Central memory CD8-positive, alpha-beta T cell (primary cell): ENCODE measurements around the gene LRP1B.
"Not testable (repeated sequence)": the region's sequence is repeated elsewhere in the genome, so short reads cannot be mapped to it uniquely, and the experiment has no call there.

Experiments used
- ATAC-seq: fragments of 150-1000 bp; cut with Tn5 transposase; replicated peaks from 2 replicates; pipeline ENCODE4 v1.10.0; 2022; ENCODE audit warnings: mild to moderate bottlenecking, moderate FRiP score, moderate number of reproducible peaks; ENCODE audit not compliant: poor library complexity, severe bottlenecking; ENCODE audit errors: extremely low read depth
- DNase-seq, 2 donors: peaks; one replicate each; pipeline ENCODE4 v3.0.0; 2021; ENCODE audit warnings: low spot score in 2 of 2
- H3K27ac Mint-ChIP-seq: one replicate; pipeline ENCODE4 v1.8.0; 2022; ENCODE audit warnings: low read depth, mild to moderate bottlenecking, moderate library complexity, mixed read lengths
- H3K27me3 Mint-ChIP-seq: one replicate; pipeline ENCODE4 v1.8.0; 2022; ENCODE audit warnings: mixed read lengths
- H3K36me3 Mint-ChIP-seq: one replicate; pipeline ENCODE4 v1.8.0; 2022; ENCODE audit warnings: mild to moderate bottlenecking, moderate library complexity, mixed read lengths; ENCODE audit not compliant: insufficient read depth
- H3K4me1 Mint-ChIP-seq: one replicate; pipeline ENCODE4 v1.8.0; 2022; ENCODE audit warnings: mixed read lengths
- H3K4me3 Mint-ChIP-seq: one replicate; pipeline ENCODE4 v1.8.0; 2022; ENCODE audit warnings: mild to moderate bottlenecking, moderate library complexity, mixed read lengths
- H3K9me3 Mint-ChIP-seq: one replicate; pipeline ENCODE4 v1.8.0; 2022; ENCODE audit warnings: mixed read lengths

LRP1B gene

DNA sequence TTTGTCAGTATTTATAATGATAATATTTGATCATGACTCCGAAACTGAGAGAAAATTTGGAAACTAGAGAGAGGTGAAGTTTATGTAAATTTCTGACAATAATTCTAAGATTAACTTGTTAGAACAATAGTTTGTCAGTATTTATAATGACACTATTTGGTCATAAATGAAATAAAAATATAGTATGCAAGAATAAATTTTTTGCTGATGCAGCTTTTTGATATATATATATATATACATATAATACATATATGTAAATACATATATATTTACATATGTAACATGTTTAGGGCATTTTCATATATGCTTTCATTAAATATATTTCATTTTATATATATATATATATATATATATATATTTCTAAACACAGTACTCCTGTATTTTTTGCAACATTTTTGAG is 1158.1 kb downstream of the LRP1B start:
- no peak for ATAC-seq
- DNase-seq = no peak
- Mint-ChIP-seq H3K4me3 (no peak overlapping the region), H3K36me3 (peaks cover 3% of the 10 kb centered on the region), H3K9me3 (peaks cover 42% of the 10 kb centered on the region), H3K27me3 (no peaks in the 10 kb centered on the region), H3K27ac (no peak overlapping the region), H3K4me1 (no peaks in the 10 kb centered on the region)

DNA sequence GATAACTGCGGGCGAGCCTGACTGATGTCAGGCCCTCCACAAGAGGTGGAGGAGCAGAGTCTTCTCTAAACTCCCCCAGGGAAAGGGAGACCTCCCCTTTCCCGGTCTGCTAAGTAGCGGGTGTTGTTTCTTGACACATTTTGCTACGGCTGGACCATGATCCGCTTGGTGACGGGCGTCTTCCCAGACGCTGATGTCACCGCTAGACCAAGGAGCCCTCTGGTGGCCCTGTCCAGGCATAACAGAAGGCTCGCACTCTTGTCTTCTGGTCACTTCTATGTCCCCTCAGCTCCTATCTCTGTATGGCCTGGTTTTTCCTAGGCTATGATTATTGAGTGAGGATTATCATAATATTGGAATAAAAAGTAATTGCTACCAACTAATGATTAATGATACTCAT is 1166.5 kb downstream of the LRP1B start:
- H3K27ac Mint-ChIP-seq, H3K4me1 Mint-ChIP-seq, H3K36me3 Mint-ChIP-seq, H3K27me3 Mint-ChIP-seq, H3K9me3 Mint-ChIP-seq, DNase-seq, H3K4me3 Mint-ChIP-seq, ATAC-seq: not testable (repeated sequence)

DNA sequence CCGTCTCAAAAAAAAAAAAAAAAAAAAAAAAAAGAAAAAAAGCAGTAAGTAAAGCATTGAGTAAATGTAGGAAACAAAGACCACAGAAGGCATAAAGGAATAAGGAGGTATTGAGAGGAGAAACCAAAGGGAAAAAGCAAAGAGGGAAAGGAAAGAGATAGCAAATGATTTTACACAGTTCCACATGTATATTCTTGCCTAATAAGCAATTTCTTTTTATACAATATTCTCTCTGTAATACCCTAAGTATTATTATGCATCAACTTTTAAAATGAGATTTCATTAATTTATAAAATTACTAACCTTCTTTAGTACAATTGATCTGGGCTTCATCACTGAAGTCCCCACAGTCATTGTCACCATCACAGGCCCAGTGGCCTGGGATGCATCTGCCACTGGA is 1180.9 kb downstream of the LRP1B start:
- Mint-ChIP-seq H3K27ac (no peak overlapping the region), H3K9me3 (peaks cover 25% of the 10 kb centered on the region), H3K4me1 (no peaks in the 10 kb centered on the region), H3K36me3 (no peaks in the 10 kb centered on the region), H3K4me3 (no peak overlapping the region), H3K27me3 (no peaks in the 10 kb centered on the region)
- no peak for ATAC-seq
- DNase-seq = no peak

DNA sequence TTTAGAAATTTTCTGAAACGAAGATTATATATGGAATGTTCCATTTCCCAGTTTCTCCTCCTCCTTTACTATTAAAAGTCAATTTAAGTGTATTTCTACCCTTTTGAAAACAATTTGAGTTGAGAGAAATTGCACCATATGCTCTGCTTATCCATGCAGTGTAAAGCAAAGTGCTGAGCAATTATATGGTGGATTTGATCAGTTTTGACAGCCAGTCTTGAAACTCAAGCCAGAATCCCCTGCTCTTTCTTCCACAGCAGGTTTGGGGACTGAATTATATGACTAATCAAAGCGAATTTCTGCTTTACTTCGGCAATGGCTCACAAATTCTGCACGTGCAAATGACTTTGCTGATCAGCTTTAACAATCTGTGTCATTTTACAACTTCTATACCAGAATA is 1183.6 kb downstream of the LRP1B start:
- Mint-ChIP-seq H3K4me3 (no peak overlapping the region), H3K4me1 (no peaks in the 10 kb centered on the region), H3K27ac (no peak overlapping the region), H3K27me3 (no peaks in the 10 kb centered on the region), H3K9me3 (peaks cover 32% of the 10 kb centered on the region), H3K36me3 (no peaks in the 10 kb centered on the region)
- ATAC-seq = no peak
- no peak for DNase-seq

DNA sequence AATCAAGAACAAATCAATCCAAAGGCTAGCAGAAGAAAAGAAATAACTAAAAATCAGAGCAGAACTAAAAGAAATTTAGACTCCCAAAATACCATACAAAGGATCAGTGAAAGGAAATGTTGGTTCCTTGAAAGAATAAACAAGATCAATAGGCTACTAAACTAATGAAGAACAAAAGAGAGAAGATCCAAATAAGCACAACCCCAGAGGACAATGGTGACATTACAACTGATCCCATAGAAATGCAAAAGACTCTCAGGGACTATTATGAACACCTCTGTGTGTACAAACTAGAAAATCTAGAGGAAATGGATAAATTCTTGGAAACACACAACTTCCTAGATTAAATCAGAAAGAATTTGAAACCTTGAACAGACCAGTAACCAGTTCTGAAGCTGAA is 1186.9 kb downstream of the LRP1B start:
- peaks cover 33% of the 10 kb centered on the region for H3K9me3 Mint-ChIP-seq
- no peaks in the 10 kb centered on the region for H3K4me1 Mint-ChIP-seq
- DNase-seq (no peak), ATAC-seq (no peak)
- H3K27ac Mint-ChIP-seq = no peak overlapping the region
- H3K4me3 Mint-ChIP-seq = no peak overlapping the region
- H3K27me3 Mint-ChIP-seq = no peaks in the 10 kb centered on the region
- H3K36me3 Mint-ChIP-seq = no peaks in the 10 kb centered on the region

DNA sequence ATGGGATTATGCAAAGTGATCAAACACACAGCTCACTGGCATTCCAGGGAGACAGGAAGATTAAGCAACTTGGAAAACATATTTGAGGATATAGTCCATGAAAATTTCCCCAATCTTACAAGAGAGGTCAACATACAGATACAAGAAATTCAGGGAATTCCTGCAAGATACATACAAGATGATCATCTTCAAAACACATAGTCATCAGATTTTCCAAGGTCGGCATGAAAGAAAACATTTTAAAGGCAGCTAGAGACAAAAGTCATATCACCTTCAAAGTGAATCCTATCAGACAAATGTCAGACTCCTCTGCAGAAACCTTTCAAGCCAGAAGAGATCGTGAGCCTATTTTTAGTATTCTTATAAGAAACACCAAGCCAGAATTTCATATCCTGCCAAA is 1188.5 kb downstream of the LRP1B start:
- Mint-ChIP-seq H3K9me3 (peaks cover 34% of the 10 kb centered on the region), H3K4me3 (no peak overlapping the region), H3K4me1 (no peaks in the 10 kb centered on the region), H3K36me3 (no peaks in the 10 kb centered on the region), H3K27me3 (no peaks in the 10 kb centered on the region), H3K27ac (no peak overlapping the region)
- ATAC-seq = no peak
- no peak for DNase-seq

DNA sequence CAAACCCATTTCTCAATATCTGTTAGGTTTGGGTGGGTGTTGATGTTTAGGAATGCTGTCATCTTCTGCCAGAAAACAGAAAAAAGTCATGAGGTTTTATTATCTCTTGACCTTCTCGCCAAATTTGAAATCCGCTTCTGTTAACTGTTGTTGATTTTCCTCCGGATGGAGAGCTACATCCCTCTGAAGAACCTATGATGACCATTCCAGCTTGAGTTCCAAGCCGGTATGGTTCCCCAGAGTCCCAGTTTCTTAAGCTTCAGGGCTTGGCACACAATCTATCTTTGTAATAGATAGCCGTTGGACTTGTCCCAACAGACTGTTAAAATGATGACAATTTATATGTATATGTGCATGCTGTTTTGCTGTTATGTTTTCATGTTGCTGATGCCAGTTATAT is 1201.0 kb downstream of the LRP1B start:
- peaks cover 17% of the 10 kb centered on the region for H3K9me3 Mint-ChIP-seq
- no peak for ATAC-seq
- DNase-seq = no peak
- no peaks in the 10 kb centered on the region for H3K36me3 Mint-ChIP-seq
- no peak overlapping the region for H3K4me3 Mint-ChIP-seq
- no peaks in the 10 kb centered on the region for H3K27me3 Mint-ChIP-seq
- H3K27ac Mint-ChIP-seq = no peak overlapping the region
- H3K4me1 Mint-ChIP-seq = no peaks in the 10 kb centered on the region

DNA sequence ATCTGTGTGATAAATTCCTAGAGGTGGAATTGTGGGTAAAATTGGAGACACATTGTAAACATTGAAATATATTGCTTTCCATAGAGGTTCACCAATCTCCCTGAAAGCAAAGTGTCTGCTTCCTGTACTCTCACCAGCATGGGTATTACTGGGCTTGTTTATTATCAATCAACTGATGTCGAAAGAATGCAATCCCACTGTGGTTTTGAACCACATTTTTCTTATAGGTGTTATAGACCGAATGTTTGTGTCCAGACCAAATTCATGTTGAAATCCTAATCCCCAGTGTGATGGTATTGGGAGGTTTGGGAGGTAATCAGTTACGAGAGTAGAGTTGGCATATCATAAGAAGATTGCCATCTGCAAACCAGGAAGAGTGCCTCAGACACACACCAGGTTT is 1212.4 kb downstream of the LRP1B start:
- no peak for ATAC-seq
- Mint-ChIP-seq H3K4me3 (no peak overlapping the region), H3K27ac (no peak overlapping the region), H3K4me1 (no peaks in the 10 kb centered on the region), H3K27me3 (no peaks in the 10 kb centered on the region), H3K9me3 (peaks cover 19% of the 10 kb centered on the region), H3K36me3 (peaks cover 1% of the 10 kb centered on the region)
- no peak for DNase-seq

DNA sequence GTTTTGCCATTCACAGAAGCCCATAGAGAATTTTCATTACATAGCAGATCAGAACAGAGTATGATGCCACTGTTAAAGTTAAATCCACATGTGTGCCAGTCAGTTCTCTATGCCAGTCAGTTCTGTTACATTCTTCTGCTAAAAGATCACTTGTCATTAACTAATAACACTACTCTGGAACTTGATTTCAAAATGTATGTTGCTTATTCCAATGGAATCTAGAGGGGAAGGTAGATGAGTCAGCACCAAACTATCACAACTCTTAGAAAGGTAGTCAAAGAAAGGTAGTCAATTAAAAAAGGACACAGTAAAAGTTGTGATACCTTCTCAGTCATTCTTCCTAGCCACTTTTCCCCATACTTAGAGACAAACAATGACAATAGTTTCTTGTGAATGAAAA is 1214.4 kb downstream of the LRP1B start:
- no peak for ATAC-seq
- Mint-ChIP-seq H3K9me3 (peaks cover 19% of the 10 kb centered on the region), H3K27me3 (no peaks in the 10 kb centered on the region), H3K4me3 (no peak overlapping the region), H3K27ac (no peak overlapping the region), H3K4me1 (no peaks in the 10 kb centered on the region), H3K36me3 (peaks cover 1% of the 10 kb centered on the region)
- DNase-seq = no peak

DNA sequence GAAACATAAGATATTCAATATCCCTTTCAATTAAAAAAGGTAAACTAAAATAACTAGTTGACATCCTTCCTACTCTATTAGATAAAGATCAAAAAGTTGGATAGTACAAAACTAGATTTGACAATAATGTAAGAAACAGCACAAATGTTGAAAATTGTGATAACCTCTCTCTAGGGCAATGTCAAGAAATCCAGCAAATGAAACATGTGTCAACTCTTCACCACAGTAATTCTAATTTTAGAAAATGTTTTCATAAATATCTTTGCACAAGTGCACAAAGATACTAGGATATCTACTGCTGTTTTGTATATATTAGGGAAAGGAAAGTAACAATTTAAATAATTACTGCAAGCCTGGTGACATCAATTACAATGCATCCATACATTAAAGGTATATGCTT is 1220.1 kb downstream of the LRP1B start:
- H3K27me3 Mint-ChIP-seq = no peaks in the 10 kb centered on the region
- no peak for ATAC-seq
- DNase-seq = no peak
- H3K4me1 Mint-ChIP-seq = no peaks in the 10 kb centered on the region
- H3K9me3 Mint-ChIP-seq = peaks cover 14% of the 10 kb centered on the region
- no peaks in the 10 kb centered on the region for H3K36me3 Mint-ChIP-seq
- no peak overlapping the region for H3K4me3 Mint-ChIP-seq
- H3K27ac Mint-ChIP-seq = no peak overlapping the region

DNA sequence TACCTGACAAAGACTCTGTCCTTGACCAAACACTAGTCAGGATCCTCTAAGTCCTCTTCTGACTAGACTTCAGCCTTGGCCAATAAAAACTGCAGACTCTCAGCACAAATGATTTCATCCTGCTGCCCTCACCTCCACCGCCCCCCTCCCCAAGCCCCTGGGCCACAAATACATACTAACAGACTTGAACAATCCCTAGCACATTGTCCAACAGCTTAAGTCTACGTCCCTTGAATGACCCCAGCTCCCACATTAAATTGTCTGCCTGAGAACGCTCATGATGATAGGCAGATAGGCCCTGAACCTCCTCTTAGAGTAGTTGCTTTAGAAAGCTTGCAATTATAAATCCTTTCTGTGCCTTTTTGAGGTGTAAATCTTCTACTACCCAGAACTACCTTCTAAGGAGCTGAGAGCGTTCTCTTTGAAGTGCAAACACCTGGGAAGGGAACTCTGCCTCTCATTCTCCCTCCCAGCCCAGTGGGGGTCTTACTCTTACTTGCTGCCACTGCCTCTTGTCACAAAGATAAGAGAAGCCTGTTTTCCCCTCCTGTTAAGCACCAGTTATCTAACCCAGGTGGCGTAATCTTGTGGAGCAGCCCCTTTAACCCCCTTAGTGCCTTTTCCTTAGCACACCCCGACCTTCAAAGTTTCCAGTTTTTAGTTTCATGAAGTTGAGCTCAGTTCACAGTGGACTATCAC is 1225.6 kb downstream of the LRP1B start:
- Mint-ChIP-seq H3K4me1 (no peaks in the 10 kb centered on the region), H3K36me3 (no peaks in the 10 kb centered on the region), H3K27ac (no peak overlapping the region), H3K9me3 (no peaks in the 10 kb centered on the region), H3K27me3 (no peaks in the 10 kb centered on the region), H3K4me3 (no peak overlapping the region)
- DNase-seq (no peak), ATAC-seq (no peak)

DNA sequence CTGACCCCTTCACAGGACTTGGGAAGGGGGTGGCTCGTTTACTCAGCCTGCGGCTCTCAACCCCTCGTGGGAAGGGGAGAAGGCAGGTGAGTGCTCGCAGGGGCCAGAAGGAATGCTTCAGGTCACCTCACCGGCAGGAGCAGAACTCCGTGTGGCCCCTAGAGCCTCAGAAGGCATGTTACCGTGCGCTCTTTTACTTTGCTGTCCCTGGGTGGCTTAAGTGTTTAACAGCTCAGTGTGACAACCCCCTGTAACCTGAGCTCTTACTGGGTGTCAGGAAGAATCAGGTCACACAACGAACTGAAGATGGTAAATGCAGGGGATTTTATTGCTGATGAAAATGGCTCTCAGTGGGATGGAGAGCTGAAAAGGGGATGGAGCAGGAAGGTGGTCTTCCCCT is 1235.4 kb downstream of the LRP1B start:
- ATAC-seq (no peak), DNase-seq (no peak)
- H3K4me3 Mint-ChIP-seq = no peak overlapping the region
- peaks cover 26% of the 10 kb centered on the region for H3K9me3 Mint-ChIP-seq
- H3K4me1 Mint-ChIP-seq = no peaks in the 10 kb centered on the region
- no peaks in the 10 kb centered on the region for H3K27me3 Mint-ChIP-seq
- no peak overlapping the region for H3K27ac Mint-ChIP-seq
- peaks cover 2% of the 10 kb centered on the region for H3K36me3 Mint-ChIP-seq

DNA sequence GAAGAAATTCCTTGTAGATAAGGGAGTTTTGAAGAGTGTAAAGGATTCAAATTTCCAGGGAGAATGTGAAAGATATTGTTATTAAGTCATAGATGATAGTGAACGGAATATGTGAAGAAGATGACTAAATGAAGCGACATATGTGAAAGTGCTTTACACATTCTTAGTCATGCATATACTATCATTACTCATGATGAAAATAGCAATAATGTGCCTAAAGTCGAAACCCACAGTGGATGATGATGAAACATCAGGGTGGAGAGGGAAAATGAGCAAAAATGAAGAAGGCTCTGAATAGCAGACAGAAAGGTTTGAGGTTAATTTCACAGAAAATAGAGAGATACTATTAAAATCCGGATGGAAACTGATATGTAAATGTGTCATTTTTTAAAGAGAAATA is 1237.1 kb downstream of the LRP1B start:
- Mint-ChIP-seq H3K4me1 (no peaks in the 10 kb centered on the region), H3K27ac (no peak overlapping the region), H3K9me3 (peaks cover 26% of the 10 kb centered on the region), H3K36me3 (peaks cover 2% of the 10 kb centered on the region), H3K4me3 (no peak overlapping the region), H3K27me3 (no peaks in the 10 kb centered on the region)
- ATAC-seq = no peak
- DNase-seq = no peak
